Endothelial cell of umbilical vein (primary cell): Measurements from ENCODE around the gene FAM20B.

Source experiments
- EZH2 ChIP-seq: IDR thresholded peaks from 2 replicates; pipeline ENCODE4 v1.6.1; 2012; ENCODE audit warnings: borderline replicate concordance, low read depth, mild to moderate bottlenecking, moderate library complexity, low read length, inconsistent platforms; ENCODE audit not compliant: severe bottlenecking
- POLR2AphosphoS5 ChIP-seq: IDR thresholded peaks from 2 replicates; pipeline ENCODE4 v1.6.1; 2012; ENCODE audit warnings: low read depth, mild to moderate bottlenecking, control low read depth, low read length, moderate library complexity; ENCODE audit not compliant: insufficient read depth

DNA sequence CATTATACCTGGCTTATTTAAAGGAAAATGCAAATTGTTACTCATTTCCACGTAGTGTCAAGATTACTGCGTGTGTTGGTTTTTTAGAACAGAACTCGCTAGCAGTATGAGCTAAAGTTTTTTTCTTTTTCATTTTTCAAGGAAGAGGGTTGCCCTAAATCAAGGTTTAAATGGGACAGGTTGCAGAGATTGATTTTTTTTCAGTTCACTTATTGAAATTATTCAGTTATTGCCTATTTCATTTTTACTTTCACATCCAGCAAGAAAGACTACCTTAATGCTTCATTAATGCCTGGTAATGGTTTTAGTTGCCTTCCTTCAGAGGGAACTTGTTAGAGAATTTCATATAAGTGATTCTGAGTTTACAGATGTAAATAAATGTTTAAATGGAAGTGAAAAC lies 5.6 kb downstream of the FAM20B start:
- TF ChIP-seq EZH2 (no peak), POLR2AphosphoS5 (no peak)
